Neuronal stem cell (in vitro differentiated cells): Measurements from ENCODE around the gene NOS1AP.

Experiments
- DNase-seq: peaks from one replicate; pipeline ENCODE4 v3.0.0-alpha.2; 2013; ENCODE audit warnings: low spot score
- H2AFZ ChIP-seq: one replicate; pipeline ENCODE4 v1.6.1; 2013; ENCODE audit warnings: mild to moderate bottlenecking, low read length, inconsistent platforms
- H2AK5ac ChIP-seq: 2 replicates; pipeline ENCODE4 v1.6.1; 2013; ENCODE audit warnings: low read depth, mild to moderate bottlenecking, inconsistent platforms, low read length, moderate library complexity, mixed read lengths
- H2BK120ac ChIP-seq: 2 replicates; pipeline ENCODE4 v1.6.1; 2013; ENCODE audit warnings: low read depth, mild to moderate bottlenecking, inconsistent platforms, low read length, moderate library complexity, mixed read lengths
- H2BK12ac ChIP-seq: one replicate; pipeline ENCODE4 v1.6.1; 2013; ENCODE audit warnings: low read length, inconsistent platforms
- H2BK15ac ChIP-seq: 2 replicates; pipeline ENCODE4 v1.6.1; 2013; ENCODE audit warnings: mild to moderate bottlenecking, low read length, inconsistent platforms, mixed read lengths
- H2BK5ac ChIP-seq: one replicate; pipeline ENCODE4 v1.6.1; 2013; ENCODE audit warnings: inconsistent platforms, mild to moderate bottlenecking, low read length, moderate library complexity
- H3K14ac ChIP-seq: one replicate; pipeline ENCODE4 v1.6.1; 2013; ENCODE audit warnings: low read length, inconsistent platforms
- H3K18ac ChIP-seq: 2 replicates; pipeline ENCODE4 v1.6.1; 2013; ENCODE audit warnings: low read length, inconsistent platforms
- H3K23ac ChIP-seq: 2 replicates; pipeline ENCODE4 v1.6.1; 2013; ENCODE audit warnings: low read depth, mild to moderate bottlenecking, mixed read lengths, low read length, inconsistent platforms; ENCODE audit not compliant: poor library complexity
- H3K27ac ChIP-seq: replicated peaks from 3 replicates; pipeline ENCODE4 v1.5.1; 2013; ENCODE audit warnings: low read length, inconsistent platforms
- H3K27me3 ChIP-seq, 3 experiments: 2 replicates each; pipeline ENCODE4 v1.6.1; 2013; ENCODE audit warnings: low read length in 3 of 3, mild to moderate bottlenecking in 2 of 3, inconsistent platforms in 1 of 3, low read depth in 1 of 3, mixed read lengths in 1 of 3, moderate library complexity in 1 of 3; ENCODE audit not compliant: control insufficient read depth in 3 of 3, insufficient read depth in 3 of 3
- H3K36me3 ChIP-seq, 2 donors: replicated peaks in 1 of 2; 2 replicates each; pipeline ENCODE4 v1.6.1; 2013; ENCODE audit warnings: low read length in 2 of 2; ENCODE audit not compliant: control insufficient read depth in 2 of 2, insufficient read depth in 2 of 2
- H3K4ac ChIP-seq: 2 replicates; pipeline ENCODE4 v1.6.1; 2013; ENCODE audit warnings: inconsistent platforms, mild to moderate bottlenecking, low read length, moderate library complexity
- H3K4me1 ChIP-seq, 2 donors: 1 replicate in 1 of 2; 2 replicates in 1 of 2; pipeline ENCODE4 v1.6.1; 2013; ENCODE audit warnings: low read length in 2 of 2, low read depth in 1 of 2; ENCODE audit not compliant: control insufficient read depth in 2 of 2, insufficient read depth in 1 of 2
- H3K4me2 ChIP-seq: one replicate; pipeline ENCODE4 v1.6.1; 2013; ENCODE audit warnings: mild to moderate bottlenecking, low read length, inconsistent platforms; ENCODE audit not compliant: insufficient read depth, poor library complexity, severe bottlenecking
- H3K4me3 ChIP-seq, 2 donors: 2 replicates each; pipeline ENCODE4 v1.5.1; 2013; ENCODE audit warnings: low read length in 2 of 2, mild to moderate bottlenecking in 2 of 2, inconsistent platforms in 1 of 2, moderate library complexity in 1 of 2
- H3K79me1 ChIP-seq: one replicate; pipeline ENCODE4 v1.6.1; 2013; ENCODE audit warnings: low read depth, mild to moderate bottlenecking, inconsistent platforms, low read length, moderate library complexity
- H3K9ac ChIP-seq: one replicate; pipeline ENCODE4 v1.6.1; 2013; ENCODE audit warnings: mild to moderate bottlenecking, low read depth, low read length, inconsistent platforms; ENCODE audit not compliant: poor library complexity
- H3K9me3 ChIP-seq, 2 donors: replicated peaks in 1 of 2; 2 replicates each; pipeline versions ENCODE3 to v1.6.1; 2013; ENCODE audit warnings: low read length in 2 of 2, mild to moderate bottlenecking in 2 of 2, inconsistent platforms in 1 of 2, low read depth in 1 of 2, mixed read lengths in 1 of 2, moderate library complexity in 1 of 2; ENCODE audit not compliant: control insufficient read depth in 2 of 2, insufficient read depth in 1 of 2
- H4K8ac ChIP-seq: one replicate; pipeline ENCODE4 v1.6.1; 2013; ENCODE audit warnings: low read depth, mild to moderate bottlenecking, inconsistent platforms, low read length, moderate library complexity
- H4K91ac ChIP-seq: one replicate; pipeline ENCODE4 v1.6.1; 2013; ENCODE audit warnings: low read length, low read depth, mild to moderate bottlenecking, inconsistent platforms; ENCODE audit not compliant: poor library complexity
- WGBS, 2 donors: extraction: QIAGEN DNeasy Blood & Tissue Kit; methylation state at CpG; one replicate each; pipeline ENCODE4 v1.1.7; 2013; ENCODE audit warnings: missing lambda C conversion rate in 2 of 2, mixed read lengths in 1 of 2; ENCODE audit not compliant: insufficient read length in 2 of 2, insufficient replicate concordance in 1 of 2; ENCODE audit errors: extremely low coverage in 2 of 2; 5-methylcytosine and 5-hydroxymethylcytosine counted together

The NOS1AP gene

DNA sequence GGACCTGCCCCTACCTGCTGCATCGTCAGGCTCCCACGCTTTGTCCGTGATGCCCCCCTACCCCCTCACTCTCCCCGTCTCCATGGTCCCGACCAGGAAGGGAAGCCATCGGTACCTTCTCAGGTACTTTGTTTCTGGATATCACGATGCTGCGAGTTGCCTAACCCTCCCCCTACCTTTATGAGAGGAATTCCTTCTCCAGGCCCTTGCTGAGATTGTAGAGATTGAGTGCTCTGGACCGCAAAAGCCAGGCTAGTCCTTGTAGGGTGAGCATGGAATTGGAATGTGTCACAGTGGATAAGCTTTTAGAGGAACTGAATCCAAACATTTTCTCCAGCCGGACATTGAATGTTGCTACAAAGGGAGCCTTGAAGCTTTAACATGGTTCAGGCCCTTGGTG lies 298.3 kb downstream of the NOS1AP start:
- no peaks in the 10 kb centered on the region for H3K9me3 ChIP-seq
- H2BK12ac ChIP-seq = no peak overlapping the region
- no peak overlapping the region for H3K27ac ChIP-seq
- H2BK15ac ChIP-seq = no peak overlapping the region
- no peak overlapping the region for H3K23ac ChIP-seq
- H4K91ac ChIP-seq = no peak overlapping the region
- no peaks in the 10 kb centered on the region for H3K27me3 ChIP-seq
- peaks cover 0 to 67% of the 10 kb centered on the region in 2 donors for H3K36me3 ChIP-seq
- H2BK5ac ChIP-seq = no peak overlapping the region
- no CpG with 5 or more reads among the region's 10 CpGs for WGBS, 2 donors
- DNase-seq = no peak
- H3K18ac ChIP-seq = peak overlapping the region; percentile 28
- H2BK120ac ChIP-seq = no peak overlapping the region
- no peak overlapping the region for H3K4me2 ChIP-seq
- no peak overlapping the region for H3K4me3 ChIP-seq
- no peak overlapping the region for H2AFZ ChIP-seq
- no peaks in the 10 kb centered on the region for H3K79me1 ChIP-seq
- no peak overlapping the region for H2AK5ac ChIP-seq
- H3K9ac ChIP-seq = no peak overlapping the region
- H4K8ac ChIP-seq = no peak overlapping the region
- peaks cover 0 to 4% of the 10 kb centered on the region in 2 donors for H3K4me1 ChIP-seq
- H3K14ac ChIP-seq = peak overlapping the region; percentile 22
- no peak overlapping the region for H3K4ac ChIP-seq

DNA sequence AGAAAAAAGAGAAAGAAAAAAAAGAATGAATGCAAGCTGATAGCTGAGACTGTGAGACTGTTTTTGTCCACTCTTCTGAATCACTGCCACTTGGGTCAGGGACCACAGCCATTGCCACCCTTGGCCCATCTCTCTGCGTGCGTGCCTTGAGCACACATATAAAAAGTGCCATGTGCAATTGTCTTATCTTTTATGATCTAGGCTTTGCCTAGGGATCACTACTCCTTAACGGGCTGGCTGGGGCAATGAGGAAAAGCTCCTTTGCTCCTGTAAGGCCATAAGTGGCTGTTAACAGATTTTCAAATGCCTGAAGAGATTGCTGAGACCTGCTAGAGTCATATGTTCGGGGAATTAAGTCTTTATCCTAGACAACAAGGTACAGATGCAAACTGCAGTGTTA lies 299.0 kb downstream of the NOS1AP start:
- peaks cover under 1 to 6% of the 10 kb centered on the region in 2 donors for H3K4me1 ChIP-seq
- H3K4me2 ChIP-seq = no peak overlapping the region
- no peak overlapping the region for H3K18ac ChIP-seq
- H3K14ac ChIP-seq = no peak overlapping the region
- H3K36me3 ChIP-seq = peaks cover 0 to 61% of the 10 kb centered on the region in 2 donors
- no peak overlapping the region for H2BK5ac ChIP-seq
- H2AK5ac ChIP-seq = no peak overlapping the region
- H3K27me3 ChIP-seq = no peaks in the 10 kb centered on the region
- no peak overlapping the region for H2BK15ac ChIP-seq
- H4K8ac ChIP-seq = no peak overlapping the region
- H3K23ac ChIP-seq = no peak overlapping the region
- H3K4ac ChIP-seq = no peak overlapping the region
- H2BK120ac ChIP-seq = no peak overlapping the region
- H3K27ac ChIP-seq = no peak overlapping the region
- H3K9me3 ChIP-seq = no peaks in the 10 kb centered on the region
- H3K79me1 ChIP-seq = no peaks in the 10 kb centered on the region
- no peak overlapping the region for H4K91ac ChIP-seq
- no peak overlapping the region for H2BK12ac ChIP-seq
- no peak overlapping the region for H3K4me3 ChIP-seq
- no peak overlapping the region for H3K9ac ChIP-seq
- H2AFZ ChIP-seq = no peak overlapping the region
- no CpG with 5 or more reads among the region's 4 CpGs for WGBS, 2 donors
- no peak for DNase-seq

DNA sequence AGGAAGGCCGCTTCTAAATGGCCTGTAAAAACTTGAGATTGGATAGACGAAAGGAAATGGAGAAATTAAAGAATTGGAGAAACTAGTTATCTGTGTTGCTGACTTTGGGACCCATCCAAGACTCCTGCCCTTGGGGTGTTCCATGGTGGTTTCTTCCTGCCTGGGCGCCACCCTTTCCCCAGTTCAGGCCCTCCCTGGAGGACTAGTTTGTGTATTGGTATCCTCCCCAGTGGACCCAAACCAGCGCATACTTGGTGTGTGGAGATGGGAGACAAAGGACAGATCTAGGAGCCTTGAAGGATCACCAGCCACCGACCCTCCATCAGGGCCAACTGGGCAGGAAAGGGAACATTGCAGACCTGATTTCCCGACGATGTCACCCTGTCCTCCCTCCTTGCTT lies 300.1 kb downstream of the NOS1AP start:
- Histone ChIP-seq H4K91ac (no peak overlapping the region), H3K4me3 (peak overlapping the region in 1 of 2 donors; percentile 54), H2BK12ac (no peak overlapping the region), H3K9ac (no peak overlapping the region), H3K4me1 (peaks cover 2 to 16% of the 10 kb centered on the region in 2 donors), H3K27ac (no peak overlapping the region), H3K14ac (no peak overlapping the region), H3K79me1 (no peaks in the 10 kb centered on the region), H3K18ac (no peak overlapping the region), H3K4ac (no peak overlapping the region), H3K4me2 (no peak overlapping the region), H3K27me3 (no peaks in the 10 kb centered on the region), H4K8ac (no peak overlapping the region), H2BK120ac (no peak overlapping the region), H3K23ac (no peak overlapping the region), H3K36me3 (peaks cover 0 to 70% of the 10 kb centered on the region in 2 donors), H2BK5ac (no peak overlapping the region), H2BK15ac (no peak overlapping the region), H2AFZ (no peak overlapping the region), H2AK5ac (no peak overlapping the region), H3K9me3 (no peaks in the 10 kb centered on the region)
- DNase-seq = no peak
- no CpG with 5 or more reads among the region's 7 CpGs for WGBS, 2 donors

DNA sequence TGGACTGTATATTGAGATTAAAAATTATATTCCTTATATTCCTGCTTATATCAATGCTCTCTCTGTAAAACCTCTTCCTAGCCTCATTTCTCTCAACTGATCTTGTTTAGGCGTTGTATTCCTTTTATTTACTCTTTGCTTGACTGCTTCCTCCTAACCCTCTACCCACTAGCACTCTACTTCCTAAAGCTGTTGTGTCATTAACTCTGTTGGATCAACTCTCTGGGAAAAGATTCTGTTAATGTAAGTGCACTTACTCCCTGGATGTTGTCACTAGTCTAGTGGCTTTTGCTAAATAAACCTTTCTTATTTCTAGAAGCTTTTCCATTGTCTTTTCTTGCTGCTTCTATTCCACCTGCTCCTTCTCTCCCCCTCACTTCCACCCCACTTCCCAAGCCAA lies 300.7 kb downstream of the NOS1AP start:
- WGBS, 2 donors = no CpG with 5 or more reads among the region's 1 CpG
- Histone ChIP-seq H4K91ac (no peak overlapping the region), H2BK12ac (no peak overlapping the region), H2BK120ac (no peak overlapping the region), H2BK5ac (no peak overlapping the region), H3K27me3 (no peaks in the 10 kb centered on the region), H2AFZ (no peak overlapping the region), H3K4me2 (no peak overlapping the region), H3K9ac (no peak overlapping the region), H3K36me3 (peaks cover 0 to 71% of the 10 kb centered on the region in 2 donors), H3K9me3 (no peaks in the 10 kb centered on the region), H3K18ac (no peak overlapping the region), H3K4me1 (peaks cover 2 to 16% of the 10 kb centered on the region in 2 donors), H4K8ac (no peak overlapping the region), H3K23ac (no peak overlapping the region), H3K27ac (no peak overlapping the region), H3K4me3 (no peak overlapping the region), H3K4ac (no peak overlapping the region), H2AK5ac (no peak overlapping the region), H3K14ac (no peak overlapping the region), H3K79me1 (no peaks in the 10 kb centered on the region), H2BK15ac (no peak overlapping the region)
- no peak for DNase-seq
